Measurements from ENCODE around the gene PHAF1.

- TF ChIP-seq CTCF (IDR thresholded peaks at IDR 0.05) (no peak), POLR2A (IDR thresholded peaks at IDR 0.05) (no peak), EP300 (IDR thresholded peaks at IDR 0.05) (no peak)
Observed at GRCh38 chr16:67164599-67165061, 54.9 kb downstream of the PHAF1 start, which contains the start of gene HSF4.
